Hematopoietic multipotent progenitor cell treated with erythropoietin and hydrocortisone succinate and interleukin-3 and kit ligand, for 4 days (in vitro differentiated cells): ENCODE data around the gene MVB12B.
"Not testable (repeated sequence)": the region's sequence is repeated elsewhere in the genome, so short reads cannot be mapped to it uniquely, and the experiment has no call there.

Source experiments
- DNase-seq: peaks from one replicate; pipeline ENCODE4 v3.0.0-alpha.2; 2015

The MVB12B gene, protein sequence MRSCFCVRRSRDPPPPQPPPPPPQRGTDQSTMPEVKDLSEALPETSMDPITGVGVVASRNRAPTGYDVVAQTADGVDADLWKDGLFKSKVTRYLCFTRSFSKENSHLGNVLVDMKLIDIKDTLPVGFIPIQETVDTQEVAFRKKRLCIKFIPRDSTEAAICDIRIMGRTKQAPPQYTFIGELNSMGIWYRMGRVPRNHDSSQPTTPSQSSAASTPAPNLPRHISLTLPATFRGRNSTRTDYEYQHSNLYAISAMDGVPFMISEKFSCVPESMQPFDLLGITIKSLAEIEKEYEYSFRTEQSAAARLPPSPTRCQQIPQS

DNA sequence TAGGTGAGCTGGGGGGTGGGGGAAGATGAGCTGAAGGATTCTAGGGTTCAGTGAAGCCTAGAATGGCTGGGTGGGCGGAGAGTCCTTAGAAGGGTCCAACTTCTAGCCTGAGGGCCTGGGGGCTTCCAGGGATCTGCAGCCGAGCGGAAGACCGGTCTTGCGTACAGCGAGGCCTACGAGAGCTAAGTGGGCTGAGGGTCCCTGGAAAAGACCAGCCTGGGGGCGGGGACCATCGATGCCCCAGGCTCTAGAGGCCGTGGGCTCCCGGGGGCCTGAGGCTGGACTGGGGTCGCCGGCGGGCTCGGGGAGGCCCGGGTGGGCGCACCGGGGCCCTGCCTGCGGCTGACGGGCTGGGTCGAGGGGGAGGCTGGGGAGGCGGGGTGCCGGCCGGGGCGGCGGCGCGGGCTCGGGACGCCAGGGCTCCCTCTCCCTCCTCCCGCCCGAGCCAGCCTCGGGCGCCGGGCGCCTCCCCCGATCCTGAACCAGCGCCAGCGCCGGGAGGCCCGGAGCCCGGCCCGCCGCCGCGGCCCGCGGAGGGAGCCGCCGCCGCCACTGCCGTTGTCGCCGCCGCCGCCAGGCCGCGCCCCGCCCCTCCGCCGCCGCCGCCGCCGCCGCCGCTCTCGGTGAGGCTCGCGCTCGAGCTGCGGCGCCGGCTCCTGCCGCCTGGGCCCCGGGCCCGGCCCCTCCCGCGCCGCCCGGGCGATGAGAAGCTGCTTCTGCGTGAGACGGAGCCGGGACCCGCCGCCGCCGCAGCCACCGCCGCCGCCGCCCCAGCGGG is at the start of gene MVB12B:
Gene MVB12B (plus strand): TSS at position 602 of the 778 bp plus-strand sequence. CDS start 101 bp downstream, at position 703.
- DNase-seq, result peak; percentile 55

DNA sequence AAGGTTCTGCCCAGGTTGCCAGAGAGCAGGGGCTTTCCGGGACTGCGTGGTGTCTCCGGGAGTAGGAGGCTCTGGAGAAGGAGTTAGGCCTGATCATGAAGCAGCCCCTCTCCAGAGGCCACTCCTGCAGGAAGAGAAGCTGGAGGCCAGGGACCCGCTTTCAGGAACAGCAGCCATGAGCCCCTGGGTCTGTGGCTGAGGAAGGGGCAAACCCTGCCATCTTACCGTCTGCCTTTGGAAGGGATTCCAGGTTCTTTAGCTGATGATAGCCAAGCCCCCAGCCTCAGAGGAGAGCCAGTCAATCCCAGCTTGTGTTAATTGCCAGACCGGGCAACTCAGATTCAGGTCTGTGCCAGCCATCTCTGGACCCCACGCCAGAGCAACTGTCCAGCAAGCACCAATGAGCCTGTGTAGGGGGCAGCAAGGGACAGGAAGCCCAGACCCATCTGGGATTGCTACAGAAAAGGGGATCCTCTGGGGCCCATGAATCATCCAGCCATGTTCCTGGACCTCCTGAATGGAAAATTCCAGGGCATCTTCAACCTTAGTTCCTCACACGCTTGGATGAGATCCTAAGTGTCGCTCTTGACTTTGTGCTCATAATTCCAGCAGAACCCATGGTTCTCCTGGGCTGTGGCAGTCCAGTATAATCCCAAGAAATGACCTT is 42.7 kb upstream of the MVB12B start:
- no peak for DNase-seq

DNA sequence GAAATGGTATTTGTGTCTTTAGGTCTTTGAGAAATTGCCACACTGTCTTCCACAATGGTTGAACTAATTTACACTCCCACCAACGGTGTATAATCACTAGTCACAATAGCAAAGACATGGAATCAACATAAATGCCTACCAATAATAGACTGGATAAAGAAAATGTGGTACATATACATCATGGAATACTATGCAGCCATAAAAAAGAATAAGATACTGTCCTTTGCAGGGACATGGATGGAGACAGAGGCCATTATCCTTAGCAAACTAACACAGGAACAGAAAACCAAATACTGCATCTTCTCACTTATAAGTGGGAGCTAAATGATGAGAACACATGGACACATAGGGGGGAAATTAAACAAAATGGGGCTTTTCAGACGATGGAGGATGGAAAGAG is 41.0 kb upstream of the MVB12B start:
- not testable (repeated sequence) for DNase-seq

DNA sequence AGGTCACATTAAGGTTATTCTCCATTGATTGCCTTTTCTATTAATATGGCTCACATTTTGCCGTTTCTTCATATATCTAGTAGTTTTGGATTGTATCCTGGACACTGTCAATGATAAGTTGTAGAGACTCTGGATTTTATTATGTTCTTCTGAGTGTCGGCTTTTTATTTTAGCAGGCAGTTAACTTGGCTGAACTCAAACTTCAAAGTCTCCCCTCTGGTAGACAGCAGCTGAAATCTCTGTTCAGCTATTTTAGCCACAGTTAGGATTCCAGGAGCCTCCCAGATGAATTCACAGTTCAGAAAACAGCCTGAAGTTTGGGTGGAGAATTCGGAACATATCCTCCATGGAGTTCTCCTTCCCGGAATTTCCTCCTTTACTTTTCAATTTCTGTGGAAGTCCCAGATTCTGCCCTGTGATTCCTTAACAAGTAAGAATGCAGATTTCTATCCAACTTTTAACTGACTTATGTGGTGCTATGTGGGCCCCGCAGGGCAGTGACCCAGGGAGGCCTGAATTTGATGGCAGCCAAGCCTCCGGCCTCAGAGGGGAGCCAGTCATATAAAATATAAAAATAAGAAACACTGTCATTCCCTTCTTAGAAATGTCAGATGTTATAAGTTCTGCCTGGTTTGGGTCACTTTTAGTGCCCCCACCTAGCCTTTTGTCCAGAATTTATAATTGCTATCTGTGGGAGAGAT is 39.3 kb upstream of the MVB12B start:
- no peak for DNase-seq

DNA sequence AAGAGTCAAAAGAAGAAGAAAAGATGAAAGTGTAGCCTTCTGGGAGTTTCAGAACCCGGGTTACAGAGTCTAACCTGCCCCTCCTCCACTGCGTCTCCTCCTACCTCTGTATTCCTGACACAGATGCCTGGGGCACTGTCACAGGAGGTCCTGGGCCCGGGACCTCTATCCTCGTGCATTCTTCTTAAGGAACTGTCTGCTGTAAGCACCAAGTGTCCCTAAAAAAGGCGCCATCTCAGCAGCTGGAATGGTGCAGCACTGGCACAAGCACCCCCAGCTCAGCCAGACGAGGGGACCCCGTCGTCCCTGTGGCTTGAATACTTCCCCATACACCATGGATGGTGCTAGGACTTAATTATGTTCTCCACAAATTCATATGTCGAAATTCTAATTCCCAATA is 35.8 kb upstream of the MVB12B start:
- DNase-seq, result no peak

DNA sequence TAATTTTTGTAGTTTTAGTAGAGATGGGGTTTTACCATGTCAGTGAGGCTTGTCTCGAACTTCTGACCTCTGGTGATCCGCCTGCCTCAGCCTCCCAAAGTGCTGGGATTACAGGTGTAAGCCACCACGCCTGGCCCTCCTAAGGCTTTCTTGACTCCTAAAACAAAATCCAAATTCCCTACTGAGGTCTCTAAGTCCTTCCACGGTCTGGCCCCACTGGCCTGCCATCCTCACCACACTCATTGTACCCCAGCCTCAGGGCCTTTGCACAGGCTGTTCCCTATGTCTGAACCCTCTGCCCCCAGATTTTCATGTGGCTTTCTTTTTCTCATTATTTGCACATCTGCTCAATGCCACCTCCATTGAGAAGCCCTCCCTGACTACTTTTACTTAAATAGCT is 34.7 kb upstream of the MVB12B start:
- no peak for DNase-seq

DNA sequence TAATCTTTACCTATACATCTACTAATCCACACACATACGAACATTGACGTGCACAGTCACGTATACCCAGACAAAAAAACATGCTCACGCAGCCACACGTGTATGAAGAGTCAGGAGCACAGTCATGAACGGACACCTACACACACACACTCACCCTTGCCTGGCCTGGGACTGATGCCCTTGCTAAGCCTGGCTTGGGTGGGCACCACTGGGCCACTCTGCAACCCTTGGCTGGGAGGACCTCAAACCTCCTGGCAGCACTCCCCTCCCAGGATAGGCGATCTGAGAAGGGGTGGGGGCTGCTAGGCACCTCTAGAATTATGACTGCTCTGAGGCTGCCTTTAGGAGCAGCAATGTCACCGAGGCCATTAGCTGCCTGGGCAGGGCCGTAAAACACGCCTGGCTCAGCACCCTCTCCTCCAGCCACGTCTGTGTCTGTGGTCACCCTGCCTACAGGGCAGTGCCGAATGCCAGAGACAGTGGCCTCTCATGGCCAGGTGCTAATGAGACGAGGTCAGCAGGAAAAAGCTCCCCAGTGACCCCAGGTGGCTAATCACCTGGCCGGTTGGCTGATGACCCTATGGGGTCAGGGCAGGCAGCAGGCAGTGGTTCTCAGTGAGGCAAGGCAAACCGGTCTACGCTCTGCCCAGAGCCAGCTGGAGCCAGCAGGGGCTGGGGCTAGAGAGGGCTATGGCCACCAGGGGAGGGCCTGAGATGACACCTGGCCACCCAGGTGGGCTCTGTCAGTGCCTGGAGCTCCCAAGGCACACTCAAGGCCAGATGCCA is 33.7 kb upstream of the MVB12B start:
- DNase-seq, result no peak

DNA sequence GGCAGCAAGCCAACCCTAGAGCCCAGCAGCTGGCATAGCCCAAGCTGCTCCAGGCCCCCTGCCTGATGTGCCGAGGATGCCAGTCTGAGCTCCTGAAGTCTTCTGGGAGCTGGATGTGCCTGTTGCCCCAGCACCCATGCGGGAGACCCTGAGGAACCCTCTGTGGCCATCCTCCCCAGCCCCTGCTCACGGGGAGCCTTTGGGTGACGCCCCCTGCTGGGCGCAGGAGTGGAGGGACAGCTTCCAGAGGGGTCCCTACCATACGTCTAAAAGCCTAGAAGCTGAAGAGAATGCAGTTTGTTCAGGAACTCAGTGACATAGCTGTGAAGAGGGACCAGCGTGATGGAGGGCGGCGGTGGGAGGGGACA is 33.1 kb upstream of the MVB12B start:
- DNase-seq, result peak; percentile 40

DNA sequence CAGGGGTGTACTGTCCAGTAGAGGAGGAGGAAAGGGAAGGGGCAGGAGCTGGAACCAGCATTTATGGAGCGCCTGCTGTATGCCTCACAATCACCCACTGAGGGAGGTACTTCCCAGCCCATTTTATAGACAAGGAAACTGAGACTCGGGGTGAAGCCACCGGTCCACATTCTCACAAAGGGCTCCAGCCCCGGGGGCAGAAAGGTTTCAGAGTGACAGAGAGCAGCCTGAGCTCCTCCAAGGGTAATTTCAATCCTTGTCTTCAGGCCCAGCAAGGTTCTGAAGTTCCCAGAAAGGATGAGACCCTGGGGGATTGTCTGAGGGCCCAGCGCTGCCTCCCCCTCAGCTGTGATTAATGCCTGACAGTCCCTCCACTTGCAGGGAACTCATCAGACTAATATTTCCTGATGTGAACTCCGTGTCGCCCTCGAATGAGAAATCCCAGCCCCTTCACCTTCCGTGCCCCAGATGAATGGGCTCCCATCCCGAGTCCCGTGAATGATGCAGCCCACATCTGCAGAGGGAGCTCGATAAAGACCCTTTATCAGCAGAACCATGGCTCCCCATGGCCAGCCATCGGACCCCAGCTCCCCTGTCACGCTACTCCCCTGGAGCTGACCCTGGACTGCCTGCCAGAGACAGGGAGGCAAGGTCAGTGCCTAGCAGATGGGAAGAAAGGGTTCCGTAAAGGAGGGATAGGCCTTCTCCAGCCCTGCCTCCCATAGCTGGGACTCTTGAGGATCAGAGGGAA is 32.1 kb upstream of the MVB12B start:
- DNase-seq, result no peak

DNA sequence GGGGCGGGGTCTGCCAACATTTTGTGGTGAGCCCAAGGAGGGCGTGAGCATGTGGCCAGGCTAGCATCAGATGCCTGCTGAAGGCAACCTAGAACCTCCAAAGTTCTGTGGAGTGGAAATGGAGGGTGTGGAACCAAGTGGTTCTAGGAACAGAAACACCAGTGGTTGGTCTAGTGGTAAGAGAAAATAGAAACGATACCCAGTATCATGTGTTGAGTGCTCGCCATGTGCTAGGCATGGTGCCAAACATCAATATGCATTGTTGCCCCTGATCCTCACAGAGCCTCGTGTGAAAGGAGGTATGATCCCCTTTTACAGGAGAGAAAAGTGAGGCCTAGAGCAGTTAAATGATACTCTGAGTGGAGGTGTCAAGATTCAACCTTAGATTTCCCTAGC is 31.5 kb upstream of the MVB12B start:
- DNase-seq, result no peak

DNA sequence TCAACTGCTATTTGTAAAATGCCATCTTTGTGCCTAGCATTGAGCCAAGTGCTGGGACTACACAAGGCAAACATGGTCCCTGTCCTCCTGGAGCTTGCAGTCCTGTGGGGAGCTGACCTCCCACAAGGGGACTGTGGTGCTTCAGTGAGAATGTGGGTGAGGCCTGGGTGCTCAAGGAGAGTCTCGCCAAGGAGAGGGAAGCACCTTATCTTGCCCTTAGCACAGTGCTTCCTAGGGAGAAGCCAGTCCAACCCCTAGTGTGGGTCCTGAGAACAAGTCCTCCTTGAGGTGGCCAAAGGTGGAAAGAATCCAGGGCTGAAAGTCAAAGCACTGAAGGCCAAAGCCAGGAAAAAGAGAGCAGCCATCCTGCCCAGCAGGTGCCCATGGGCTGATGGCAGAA is 31.1 kb upstream of the MVB12B start:
- no peak for DNase-seq

DNA sequence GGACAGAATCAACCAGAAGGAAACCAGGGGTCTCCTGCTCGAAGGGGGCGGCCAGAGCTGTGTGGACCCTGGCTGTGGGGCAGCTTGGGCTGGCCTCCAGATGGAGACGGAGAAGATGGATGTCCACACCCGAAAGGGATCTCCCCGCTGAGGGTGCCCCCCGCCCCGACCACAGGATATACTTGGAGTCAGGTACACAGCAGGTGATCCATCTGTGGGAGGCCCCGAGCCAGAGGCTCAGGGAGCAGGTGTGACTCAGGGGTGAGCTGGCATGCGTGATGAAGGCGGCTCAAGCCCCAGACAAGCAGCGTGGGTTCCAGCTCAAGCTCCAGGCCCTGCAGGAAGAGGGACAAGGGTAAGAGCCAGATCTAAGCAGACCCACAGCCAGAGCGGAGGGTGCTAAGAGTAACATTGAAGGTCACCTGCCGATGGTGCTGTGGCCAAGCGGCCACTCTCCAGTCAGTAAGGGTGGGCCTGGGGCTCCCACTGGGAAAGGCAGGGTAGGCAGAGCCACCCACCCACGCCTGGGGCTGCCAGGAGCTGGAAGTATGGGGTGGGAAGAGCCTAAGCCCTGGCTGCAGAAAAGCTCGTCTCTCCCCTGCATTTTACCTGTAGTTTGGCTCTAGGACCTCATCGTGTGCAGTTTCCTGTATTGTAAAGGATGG is 30.6 kb upstream of the MVB12B start:
- no peak for DNase-seq

DNA sequence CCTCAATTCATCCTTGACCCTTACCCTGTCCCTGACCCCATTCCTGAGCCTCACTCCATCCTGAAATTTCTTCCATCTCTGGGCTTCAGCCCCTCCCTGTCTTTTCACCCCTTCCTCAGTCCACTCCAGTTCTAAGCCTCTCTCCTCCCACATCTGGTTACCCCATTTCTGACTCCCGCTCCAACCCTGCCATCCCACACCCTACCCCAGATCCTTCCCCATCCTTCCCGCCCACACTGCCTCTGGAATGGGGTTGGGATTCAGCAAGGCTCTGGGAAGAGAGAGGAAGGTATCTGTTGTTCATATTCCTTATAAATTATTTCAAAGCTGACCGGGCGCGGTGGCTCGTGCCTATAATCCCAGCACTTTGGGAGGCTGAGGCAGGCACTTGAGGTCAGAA is 29.9 kb upstream of the MVB12B start:
- DNase-seq, result no peak

DNA sequence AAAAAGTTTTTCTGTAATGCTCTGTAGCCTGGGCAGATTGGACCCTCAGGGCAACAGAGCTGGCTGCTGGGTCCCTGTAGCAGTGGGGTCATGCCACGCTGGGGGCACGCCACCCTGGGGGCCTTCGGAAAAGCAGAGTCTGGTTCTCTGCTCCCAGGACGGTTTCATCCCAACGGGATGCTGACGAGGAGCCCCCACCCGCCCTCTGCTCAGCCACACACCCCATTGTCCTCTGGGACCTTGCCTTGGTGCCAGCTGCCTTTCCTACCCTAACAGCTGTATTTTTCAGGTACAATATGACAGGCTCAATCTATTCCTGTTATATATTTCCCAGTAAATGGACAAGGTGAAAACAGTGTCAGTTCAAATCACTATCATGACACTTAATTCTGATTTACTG is 29.0 kb upstream of the MVB12B start:
- no peak for DNase-seq

DNA sequence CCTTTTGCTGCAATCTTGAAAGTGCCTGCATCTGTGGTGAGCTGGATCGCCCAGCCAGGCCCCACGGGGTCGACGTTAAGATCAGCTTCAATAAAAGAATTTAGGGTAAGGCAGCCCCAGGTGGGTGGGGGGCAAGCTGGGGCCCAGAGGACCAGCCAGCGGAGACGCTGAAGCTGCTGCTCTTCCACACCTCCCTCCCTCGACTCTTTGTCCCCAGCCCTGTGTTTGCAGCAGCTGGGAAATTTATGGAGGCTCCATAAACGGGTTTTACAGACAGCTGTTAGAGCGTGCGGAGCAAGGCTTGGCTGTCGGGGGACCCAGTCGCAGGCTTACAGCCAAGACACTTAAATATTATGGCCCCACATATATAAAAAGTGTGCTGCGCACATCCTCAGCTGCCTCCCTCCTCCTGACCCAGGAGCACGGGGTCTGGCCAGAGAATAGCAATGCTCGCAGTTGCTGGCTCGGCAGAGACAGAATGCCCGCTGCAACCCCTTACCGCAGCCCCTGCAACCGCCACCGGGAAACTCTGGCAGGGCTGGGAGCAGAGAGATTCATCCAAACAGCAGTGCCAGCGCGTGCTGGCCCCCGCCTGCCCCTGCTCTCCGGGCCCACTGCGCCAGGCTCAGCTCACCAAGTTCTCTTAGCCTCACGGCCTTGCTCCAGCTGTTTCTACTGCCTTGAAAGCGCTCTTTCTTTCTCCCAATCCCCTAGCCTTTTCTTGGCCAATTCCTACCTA is 28.4 kb upstream of the MVB12B start:
- no peak for DNase-seq

DNA sequence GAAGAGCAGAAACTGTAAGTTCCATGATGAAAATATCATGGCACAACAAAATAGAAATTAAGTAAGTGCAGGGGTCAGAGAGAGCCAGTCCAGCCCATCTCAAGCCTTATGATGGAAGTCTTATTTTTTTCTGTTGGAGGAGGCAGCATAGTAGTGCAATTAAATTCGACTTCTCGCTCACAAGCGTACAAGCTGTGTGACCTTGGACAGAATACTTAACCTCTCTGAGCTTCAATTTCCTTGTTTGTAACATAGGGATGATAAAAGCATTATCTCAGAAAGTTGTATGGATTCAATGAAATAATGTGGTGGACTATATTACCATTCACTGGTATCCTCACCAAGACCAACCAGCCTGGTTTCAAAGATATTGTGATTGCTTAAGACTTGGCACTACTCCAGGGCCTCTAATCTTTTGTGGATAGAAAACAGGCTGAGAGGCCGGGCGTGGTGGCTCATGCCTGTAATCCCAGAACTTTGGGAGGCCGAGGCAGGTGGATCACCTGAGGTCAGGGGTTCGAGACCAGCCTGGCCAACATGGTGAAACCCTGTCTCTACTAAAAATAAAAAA is 26.8 kb upstream of the MVB12B start:
- peak; percentile 63 for DNase-seq

DNA sequence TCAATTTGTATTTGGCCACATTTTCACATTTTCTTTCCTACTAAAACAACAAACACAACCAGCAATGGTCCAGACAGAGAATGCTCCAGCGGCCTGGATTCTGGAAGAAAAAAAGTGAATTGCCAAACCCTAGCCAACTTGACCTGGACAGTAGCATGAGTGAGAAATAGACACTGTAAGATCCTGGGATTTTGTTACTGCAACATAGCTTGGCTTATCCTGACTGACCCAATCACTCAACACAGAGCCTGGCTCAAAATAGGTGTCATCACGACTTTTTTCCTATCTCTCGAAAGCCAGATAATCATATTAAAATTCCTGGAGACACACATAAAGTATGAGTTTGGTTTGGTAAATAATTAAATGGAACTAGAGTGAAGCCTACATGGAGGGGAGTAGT is 25.4 kb upstream of the MVB12B start:
- no peak for DNase-seq

DNA sequence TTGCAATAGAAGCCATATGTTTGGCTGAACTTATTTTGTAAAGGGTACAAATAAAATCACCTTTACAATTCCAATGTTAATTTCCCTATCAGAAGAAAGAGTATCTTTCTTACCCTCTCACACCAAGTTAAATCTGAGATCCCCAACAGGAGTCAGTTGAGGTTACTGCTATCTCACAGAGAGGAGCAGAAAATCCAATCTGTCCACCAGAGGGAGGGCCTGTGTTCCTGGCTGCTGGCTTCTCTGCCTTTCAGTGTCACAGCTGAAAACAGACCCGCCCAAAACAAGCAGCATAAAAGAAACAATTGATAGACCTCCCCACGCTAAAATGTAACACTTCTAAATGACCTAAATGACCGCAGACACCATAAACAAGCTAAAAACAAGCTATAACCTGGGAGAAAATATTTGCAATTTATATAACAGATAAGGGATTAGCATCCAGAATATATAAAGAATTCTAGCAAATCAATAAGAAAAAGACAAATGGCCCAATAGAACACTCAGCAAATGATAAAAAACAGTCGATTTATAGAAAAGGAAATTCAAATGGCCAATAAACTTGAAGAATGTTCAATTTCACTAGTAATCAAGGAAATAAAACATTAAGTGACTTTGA is 24.5 kb upstream of the MVB12B start:
- DNase-seq, result peak; percentile 84

DNA sequence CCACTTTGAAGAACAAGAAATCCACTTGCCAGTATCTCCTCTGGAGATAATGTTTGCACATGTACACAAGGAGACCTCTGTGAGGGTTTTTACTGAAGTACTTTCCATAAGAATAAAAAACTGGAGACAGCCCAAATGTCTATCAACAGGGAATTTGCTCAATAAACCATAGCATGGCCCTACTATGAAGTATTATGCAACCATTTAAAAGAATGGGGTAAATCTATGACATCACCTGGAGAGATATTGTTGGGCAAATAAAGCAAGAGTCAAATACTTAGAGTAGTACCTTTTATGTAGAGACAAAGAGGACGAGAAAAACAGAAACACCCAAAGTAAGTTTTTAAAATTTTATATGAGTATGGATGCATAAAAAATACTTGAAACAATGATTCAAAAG is 23.9 kb upstream of the MVB12B start:
- DNase-seq, result no peak

DNA sequence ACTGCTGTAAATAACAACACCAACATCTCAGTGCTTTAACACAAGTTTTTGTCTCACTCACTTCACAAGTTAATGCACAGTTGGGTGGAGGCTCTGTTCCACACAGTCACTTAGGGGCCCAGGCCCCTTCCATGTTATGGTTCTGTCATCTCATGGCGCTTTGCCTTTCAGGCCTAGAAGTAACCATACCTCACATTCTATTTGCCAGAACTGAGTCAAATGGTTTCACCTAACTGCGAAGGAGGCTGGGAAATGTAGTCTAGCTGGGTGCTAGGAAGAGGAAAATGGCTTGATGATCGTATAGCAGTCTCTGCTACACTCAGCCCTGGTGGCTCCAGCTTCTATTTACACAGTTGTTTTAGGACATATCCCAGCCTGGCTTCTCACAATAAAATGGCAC is 23.1 kb upstream of the MVB12B start:
- no peak for DNase-seq
